HFFc6 (cell line): ENCODE measurements around the gene ICOSLG. TPM values are rescaled to one million over a fixed set of nuclear protein-coding genes. Genes with fewer than 3 reads are reported as not detected.

Experiments used
- DNase-seq: peaks from one replicate; pipeline ENCODE4 v3.0.0-alpha.2; 2018
- H3K27ac Mint-ChIP-seq: 2 replicates; pipeline ENCODE4 v1.8.0; 2020; ENCODE audit warnings: mild to moderate bottlenecking, mixed read lengths
- H3K27me3 Mint-ChIP-seq: 2 replicates; pipeline ENCODE4 v1.8.0; 2021; ENCODE audit warnings: mild to moderate bottlenecking, moderate library complexity, mixed read lengths; ENCODE audit not compliant: insufficient read depth
- H3K36me3 Mint-ChIP-seq: 2 replicates; pipeline ENCODE4 v1.8.0; 2021; ENCODE audit warnings: low read depth, mixed read lengths
- H3K4me1 Mint-ChIP-seq: 2 replicates; pipeline ENCODE4 v1.8.0; 2020; ENCODE audit warnings: low read depth, mixed read lengths
- H3K4me3 Mint-ChIP-seq: 2 replicates; pipeline ENCODE4 v1.8.0; 2020; ENCODE audit warnings: mild to moderate bottlenecking, moderate library complexity, mixed read lengths
- H3K9me3 Mint-ChIP-seq: 2 replicates; pipeline ENCODE4 v1.8.0; 2020; ENCODE audit warnings: mild to moderate bottlenecking, mixed read lengths
- CTCF ChIP-seq: fragments of 200-600 bp; sonication (generic); IDR thresholded peaks from 2 replicates; pipeline ENCODE4 v1.5.0; 2021; ENCODE audit warnings: antibody characterized with exemption, mild to moderate bottlenecking
- total RNA-seq, 6 experiments: library from RNA; stranded (reverse); fragmentation: NEBNext Ultra II Directional; extraction: Animal tissue kit (Norgen Biotek cat#: 25700); gene quantifications; 2 replicates in 1 of 6; 3 replicates in 5 of 6; pipeline ENCODE4 v1.2.3, GENCODE V29; 2021

Gene ICOSLG
- total RNA-seq, 6 experiments from 2014 or later = 0.07 to 0.47 (median 0.33) TPM

DNA sequence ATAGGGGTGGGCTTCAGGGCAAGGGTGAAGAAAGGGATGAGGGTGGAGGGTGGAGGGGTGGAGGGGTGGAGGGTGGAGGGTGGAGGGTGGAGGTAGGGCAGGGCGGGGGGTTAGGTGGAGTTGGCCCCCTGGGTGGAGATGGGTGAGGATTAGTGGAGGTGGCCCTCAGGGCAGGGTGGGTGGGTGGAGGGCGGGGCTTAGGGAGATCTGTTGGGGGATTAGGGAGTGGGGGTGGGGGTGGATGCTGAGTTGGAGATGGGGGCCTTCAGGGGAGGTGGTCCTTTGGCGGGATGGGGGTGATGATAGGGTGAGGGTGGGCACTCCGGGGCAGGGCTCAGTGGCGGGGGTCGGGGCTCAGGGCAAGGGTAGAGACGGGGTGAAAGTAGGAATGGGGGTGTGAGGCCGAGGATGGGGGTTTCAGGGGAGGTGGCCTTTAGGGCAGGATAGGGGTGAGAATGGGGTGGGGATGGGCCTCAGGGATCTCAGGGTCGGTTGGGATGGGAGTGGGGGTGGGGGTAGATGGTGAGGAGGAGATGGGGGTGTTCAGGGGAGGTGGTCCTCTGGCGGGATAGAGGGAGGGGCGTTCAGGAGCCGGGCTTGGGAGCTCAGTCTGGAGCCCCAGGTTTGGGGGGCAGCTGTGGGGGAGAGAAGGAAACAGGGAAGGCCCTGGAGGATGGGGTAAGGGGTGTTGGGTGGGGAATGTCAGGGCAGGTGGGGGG, 21.8 kb upstream of the ICOSLG start:
- no peak for TF ChIP-seq CTCF
- peaks cover 13% of the 10 kb centered on the region for H3K27me3 Mint-ChIP-seq
- DNase-seq = no peak
- H3K4me1 Mint-ChIP-seq = no peaks in the 10 kb centered on the region
- no peaks in the 10 kb centered on the region for H3K9me3 Mint-ChIP-seq
- H3K27ac Mint-ChIP-seq = no peak overlapping the region
- no peak overlapping the region for H3K4me3 Mint-ChIP-seq
- no peaks in the 10 kb centered on the region for H3K36me3 Mint-ChIP-seq

DNA sequence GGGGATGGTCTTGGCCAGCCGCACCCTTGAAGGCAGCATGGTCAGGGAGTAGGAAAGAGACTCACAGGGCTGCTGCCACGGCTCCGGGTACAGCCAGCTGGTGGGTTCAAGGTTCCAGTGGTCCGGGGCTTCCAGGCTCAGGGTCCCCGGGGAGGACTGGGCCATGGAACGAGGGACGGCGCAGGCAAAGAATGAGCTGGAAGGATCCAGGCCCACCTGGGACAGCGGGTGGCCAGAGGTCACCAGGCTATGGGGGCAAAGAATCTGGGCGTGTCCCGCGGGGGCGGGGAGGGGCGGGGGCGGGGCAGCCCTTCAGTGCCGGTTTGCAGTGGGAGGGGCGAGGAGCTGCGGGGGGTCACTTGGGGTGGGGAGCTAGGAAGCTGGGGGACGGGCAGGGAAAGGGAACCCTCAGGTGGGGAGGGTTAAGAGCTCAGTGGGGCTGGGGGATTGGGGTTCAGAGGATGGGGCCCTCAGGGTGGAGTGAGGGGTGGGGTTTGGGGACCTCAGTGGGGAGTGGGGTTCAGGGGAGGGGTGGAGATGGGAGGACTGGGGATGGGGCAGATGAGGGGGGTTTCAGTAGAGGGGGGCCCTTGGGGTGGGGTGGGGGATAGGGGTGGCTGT, 21.0 kb upstream of the ICOSLG start, which contains the start of gene DNMT3L:
Gene DNMT3L, minus strand, starts transcription at position 223 of the 621 bp plus-strand sequence. CDS start 638 bp downstream, outside the sequence.
- H3K4me1 Mint-ChIP-seq = no peaks in the 10 kb centered on the region
- no peak for TF ChIP-seq CTCF
- H3K36me3 Mint-ChIP-seq = no peaks in the 10 kb centered on the region
- peaks cover 13% of the 10 kb centered on the region for H3K27me3 Mint-ChIP-seq
- H3K9me3 Mint-ChIP-seq = no peaks in the 10 kb centered on the region
- H3K27ac Mint-ChIP-seq = no peak within 1 kb of the TSS
- H3K4me3 Mint-ChIP-seq = no peak within 1 kb of the TSS
- DNase-seq = no peak

GRCh38 chr21:44260791-44261631, 20.3 kb upstream of the ICOSLG start:
- Mint-ChIP-seq H3K4me3 (no peak overlapping the region), H3K27me3 (peaks cover 13% of the 10 kb centered on the region), H3K9me3 (no peaks in the 10 kb centered on the region), H3K4me1 (no peaks in the 10 kb centered on the region), H3K27ac (no peak overlapping the region), H3K36me3 (no peaks in the 10 kb centered on the region)
- no peak for TF ChIP-seq CTCF
- DNase-seq = no peak

GRCh38 chr21:44260066-44260465, 19.3 kb upstream of the ICOSLG start:
- Mint-ChIP-seq H3K27me3 (peaks cover 13% of the 10 kb centered on the region), H3K4me1 (no peaks in the 10 kb centered on the region), H3K27ac (no peak overlapping the region), H3K9me3 (no peaks in the 10 kb centered on the region), H3K4me3 (no peak overlapping the region), H3K36me3 (no peaks in the 10 kb centered on the region)
- TF ChIP-seq CTCF = no peak
- no peak for DNase-seq

DNA sequence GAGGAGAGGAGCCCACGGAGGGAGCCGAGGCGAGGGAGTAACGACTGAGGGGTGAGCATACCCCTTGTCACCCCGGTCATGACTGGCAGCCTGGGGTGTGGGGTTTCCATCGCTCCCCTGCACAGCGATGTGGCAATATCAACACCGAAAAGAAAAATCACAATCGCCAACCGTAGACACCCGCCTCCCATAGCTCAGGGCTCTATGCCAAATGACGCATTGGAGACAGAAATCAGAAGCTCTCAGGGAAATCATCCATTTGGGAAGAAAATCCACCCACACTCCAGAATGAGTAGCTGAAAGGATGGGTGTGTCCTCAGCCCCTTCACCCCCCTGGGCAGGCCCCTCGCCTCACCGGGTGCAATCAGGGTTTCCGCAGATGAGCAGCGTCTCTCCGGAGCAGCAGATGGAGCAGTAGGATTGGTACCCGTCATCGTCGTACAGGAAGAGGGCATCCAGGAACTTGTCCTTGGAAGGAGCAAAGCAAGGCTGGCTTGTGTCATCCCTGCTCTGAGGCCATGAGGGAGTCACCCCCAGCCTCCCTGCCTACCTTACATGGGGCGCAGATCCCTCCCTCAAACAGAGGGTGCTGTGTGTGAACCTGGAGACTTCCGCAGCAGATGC, 18.5 kb upstream of the ICOSLG start:
- H3K9me3 Mint-ChIP-seq = no peaks in the 10 kb centered on the region
- no peaks in the 10 kb centered on the region for H3K4me1 Mint-ChIP-seq
- H3K27ac Mint-ChIP-seq = no peak overlapping the region
- H3K27me3 Mint-ChIP-seq = peaks cover 13% of the 10 kb centered on the region
- no peak overlapping the region for H3K4me3 Mint-ChIP-seq
- H3K36me3 Mint-ChIP-seq = no peaks in the 10 kb centered on the region
- no peak for DNase-seq
- TF ChIP-seq CTCF = no peak
